ENCODE results near the gene SLC26A2. TPM values are rescaled to one million over a fixed set of nuclear protein-coding genes. Genes with fewer than 3 reads are reported as not detected.
A peak's percentile ranks its signal among the peaks of the same experiment; 100 is the strongest.

SLC26A2 gene
- total RNA-seq, 1 donor from 2014 or later: 48.1 TPM

- TF ChIP-seq CTCF (IDR thresholded peaks at IDR 0.05): no peak
- no peak for DNase-seq (ENCODE audit: low spot score)
- H3K9me3 Mint-ChIP-seq (ENCODE audit: low read depth): no peaks in the 10 kb centered on the region
- H3K4me3 Mint-ChIP-seq (ENCODE audit: unreplicated experiment): no peak overlapping the region
- peak overlapping the region; percentile 3 for H3K27ac Mint-ChIP-seq (ENCODE audit: unreplicated experiment)
- H3K36me3 Mint-ChIP-seq (ENCODE audit: low read depth): peaks cover 3% of the 10 kb centered on the region
- no peaks in the 10 kb centered on the region for H3K27me3 Mint-ChIP-seq (ENCODE audit: low read depth)
- peaks cover 36% of the 10 kb centered on the region for H3K4me1 Mint-ChIP-seq (ENCODE audit: low read depth)
Measured at GRCh38 chr5:149995385-149996204, 35.0 kb downstream of the SLC26A2 start.

DNA sequence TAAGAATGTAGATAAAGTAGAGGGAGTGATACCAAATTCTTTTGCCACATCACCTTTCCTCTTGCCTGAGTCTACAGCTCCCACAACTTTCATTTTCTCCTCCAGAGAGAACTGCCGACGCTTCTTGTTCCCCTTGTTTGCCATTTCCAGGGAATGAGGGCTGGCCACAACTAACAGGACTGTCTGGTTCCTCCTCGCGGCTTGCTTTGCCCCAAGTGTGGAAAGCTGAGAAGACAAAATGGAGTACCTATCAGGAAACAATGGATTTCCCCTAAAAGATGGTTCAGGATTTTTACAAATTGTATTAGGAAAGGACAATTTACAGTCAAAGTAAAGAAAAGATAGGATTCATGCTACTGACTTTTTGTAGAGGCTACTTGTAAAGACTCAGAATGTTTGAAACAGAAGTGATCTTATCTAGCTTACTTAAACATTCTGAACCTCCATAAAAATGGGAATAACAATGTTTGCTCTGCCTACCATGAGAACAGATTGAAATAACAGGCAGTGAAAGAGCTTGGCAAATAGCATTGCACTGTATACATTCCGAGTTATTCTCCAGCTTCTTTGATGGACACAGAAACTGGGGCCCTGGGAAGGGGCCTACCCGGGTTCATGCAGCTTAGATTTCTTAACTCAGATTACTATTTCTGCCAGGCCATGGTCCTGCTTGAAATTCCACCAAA is 35.8 kb downstream of the SLC26A2 start:
- no peak for DNase-seq (ENCODE audit: low spot score)
- Mint-ChIP-seq H3K4me1 (ENCODE audit: low read depth) (peaks cover 34% of the 10 kb centered on the region), H3K27me3 (ENCODE audit: low read depth) (no peaks in the 10 kb centered on the region), H3K27ac (ENCODE audit: unreplicated experiment) (no peak overlapping the region), H3K4me3 (ENCODE audit: unreplicated experiment) (no peak overlapping the region), H3K36me3 (ENCODE audit: low read depth) (peaks cover 3% of the 10 kb centered on the region), H3K9me3 (ENCODE audit: low read depth) (no peaks in the 10 kb centered on the region)
- no peak for TF ChIP-seq CTCF (IDR thresholded peaks at IDR 0.05)

DNA sequence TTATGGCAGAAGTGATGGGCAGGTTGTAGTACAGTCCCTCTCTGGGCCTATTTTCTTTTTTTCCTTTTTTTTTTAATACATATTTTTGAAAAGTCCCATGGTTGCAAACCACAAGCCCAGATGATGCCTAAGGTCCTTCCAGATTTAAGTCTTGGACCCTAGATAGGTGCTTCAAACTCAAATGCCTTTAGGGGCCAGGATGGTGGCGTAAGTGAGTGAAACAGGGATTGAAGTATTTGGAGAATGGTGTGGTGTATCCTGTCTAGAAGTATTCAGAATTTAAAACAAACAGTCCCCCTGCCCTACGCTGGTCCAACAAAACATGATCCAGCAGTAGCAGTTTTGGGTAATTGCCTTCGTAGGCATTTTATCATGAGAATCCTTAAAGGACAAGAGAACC is 37.7 kb downstream of the SLC26A2 start:
- TF ChIP-seq CTCF (IDR thresholded peaks at IDR 0.05): no peak
- no peak overlapping the region for H3K27ac Mint-ChIP-seq (ENCODE audit: unreplicated experiment)
- H3K9me3 Mint-ChIP-seq (ENCODE audit: low read depth): no peaks in the 10 kb centered on the region
- H3K4me1 Mint-ChIP-seq (ENCODE audit: low read depth): peaks cover 53% of the 10 kb centered on the region
- H3K27me3 Mint-ChIP-seq (ENCODE audit: low read depth): no peaks in the 10 kb centered on the region
- no peak for DNase-seq (ENCODE audit: low spot score)
- no peak overlapping the region for H3K4me3 Mint-ChIP-seq (ENCODE audit: unreplicated experiment)
- peaks cover 3% of the 10 kb centered on the region for H3K36me3 Mint-ChIP-seq (ENCODE audit: low read depth)

DNA sequence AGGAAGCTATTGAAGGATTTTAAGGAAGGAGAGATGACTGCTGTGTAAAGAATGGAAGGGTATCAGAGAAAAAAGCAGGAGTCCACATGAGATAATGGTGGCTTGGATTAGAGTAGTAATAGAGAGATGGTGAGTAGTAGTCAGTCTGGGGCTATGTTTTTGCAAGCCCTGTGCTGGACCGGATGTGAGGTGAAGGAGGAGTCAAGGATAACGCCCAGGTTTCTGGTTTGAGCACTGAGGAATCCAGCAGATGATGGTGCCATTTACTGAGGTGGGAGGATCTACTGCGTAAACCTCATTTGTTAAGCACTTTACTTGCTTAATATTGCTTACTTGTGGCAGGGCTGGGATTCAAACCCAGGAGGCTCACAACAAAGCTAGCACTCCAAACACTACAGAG is 38.8 kb downstream of the SLC26A2 start:
- H3K4me1 Mint-ChIP-seq (ENCODE audit: low read depth): peaks cover 48% of the 10 kb centered on the region
- H3K27me3 Mint-ChIP-seq (ENCODE audit: low read depth): no peaks in the 10 kb centered on the region
- peaks cover 3% of the 10 kb centered on the region for H3K36me3 Mint-ChIP-seq (ENCODE audit: low read depth)
- no peak for TF ChIP-seq CTCF (IDR thresholded peaks at IDR 0.05)
- peak overlapping the region; percentile 95 for H3K27ac Mint-ChIP-seq (ENCODE audit: unreplicated experiment)
- H3K9me3 Mint-ChIP-seq (ENCODE audit: low read depth): no peaks in the 10 kb centered on the region
- no peak for DNase-seq (ENCODE audit: low spot score)
- peak overlapping the region; percentile 85 for H3K4me3 Mint-ChIP-seq (ENCODE audit: unreplicated experiment)

- TF ChIP-seq CTCF (IDR thresholded peaks at IDR 0.05): no peak
Measured at GRCh38 chr5:149999866-150000255, 39.3 kb downstream of the SLC26A2 start.

More at GRCh38 chr5:149999866-150000255, 39.3 kb downstream of the SLC26A2 start:
- no peak for DNase-seq (ENCODE audit: low spot score)
- H3K36me3 Mint-ChIP-seq (ENCODE audit: low read depth): peaks cover 5% of the 10 kb centered on the region
- H3K9me3 Mint-ChIP-seq (ENCODE audit: low read depth): no peaks in the 10 kb centered on the region
- peak overlapping the region; percentile 95 for H3K27ac Mint-ChIP-seq (ENCODE audit: unreplicated experiment)
- no peaks in the 10 kb centered on the region for H3K27me3 Mint-ChIP-seq (ENCODE audit: low read depth)
- H3K4me1 Mint-ChIP-seq (ENCODE audit: low read depth): peaks cover 47% of the 10 kb centered on the region
- peak overlapping the region; percentile 85 for H3K4me3 Mint-ChIP-seq (ENCODE audit: unreplicated experiment)
